DMS 273 treated with DMSO at 0.1 percent for 48 hours (cell line): Measurements from ENCODE around the gene USP34.
A peak's percentile ranks its signal among the peaks of the same experiment; 100 is the strongest.
"Not testable (repeated sequence)": the region's sequence is repeated elsewhere in the genome, so short reads cannot be mapped to it uniquely, and the experiment has no call there.

ENCODE experiments used
- DNase-seq: peaks from one replicate; lab custom pipeline; 2025; lab: John Stamatoyannopoulos, UW

Gene USP34

DNA sequence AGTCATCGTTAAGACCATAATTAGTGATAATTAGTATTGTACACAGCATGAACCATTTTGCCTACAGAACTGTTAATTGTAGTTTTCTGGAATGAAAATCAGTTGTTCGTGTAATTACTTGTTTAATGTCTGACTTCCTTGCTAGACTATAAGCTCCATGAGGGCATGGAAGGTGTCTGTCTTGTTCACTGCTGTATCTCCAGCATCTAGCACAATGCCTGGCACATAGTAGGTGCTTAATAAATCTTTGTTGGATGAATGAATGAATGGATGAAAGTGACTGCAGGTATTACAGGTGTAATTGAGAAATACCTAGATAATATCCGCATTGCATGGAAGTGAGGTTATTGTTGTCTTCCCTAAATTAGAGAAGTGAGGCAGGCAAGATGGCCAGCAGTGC lies 287.1 kb downstream of the USP34 start:
- no peak for DNase-seq

DNA sequence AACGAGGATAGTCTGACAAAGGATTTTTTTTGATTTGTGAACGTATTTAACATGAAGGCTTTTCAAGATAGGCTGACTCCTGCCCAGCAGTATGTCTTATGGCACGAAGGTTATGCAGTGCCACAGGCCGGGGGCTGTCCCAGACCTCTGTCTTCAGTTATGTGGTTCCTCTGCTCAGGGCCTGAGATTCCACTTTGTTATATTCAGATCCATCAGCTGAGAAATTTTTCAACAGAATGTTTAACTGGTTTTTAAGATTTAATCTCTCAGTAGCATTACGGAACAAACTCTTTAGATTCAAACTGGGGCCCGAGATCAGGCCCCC lies 288.9 kb downstream of the USP34 start:
- no peak for DNase-seq

DNA sequence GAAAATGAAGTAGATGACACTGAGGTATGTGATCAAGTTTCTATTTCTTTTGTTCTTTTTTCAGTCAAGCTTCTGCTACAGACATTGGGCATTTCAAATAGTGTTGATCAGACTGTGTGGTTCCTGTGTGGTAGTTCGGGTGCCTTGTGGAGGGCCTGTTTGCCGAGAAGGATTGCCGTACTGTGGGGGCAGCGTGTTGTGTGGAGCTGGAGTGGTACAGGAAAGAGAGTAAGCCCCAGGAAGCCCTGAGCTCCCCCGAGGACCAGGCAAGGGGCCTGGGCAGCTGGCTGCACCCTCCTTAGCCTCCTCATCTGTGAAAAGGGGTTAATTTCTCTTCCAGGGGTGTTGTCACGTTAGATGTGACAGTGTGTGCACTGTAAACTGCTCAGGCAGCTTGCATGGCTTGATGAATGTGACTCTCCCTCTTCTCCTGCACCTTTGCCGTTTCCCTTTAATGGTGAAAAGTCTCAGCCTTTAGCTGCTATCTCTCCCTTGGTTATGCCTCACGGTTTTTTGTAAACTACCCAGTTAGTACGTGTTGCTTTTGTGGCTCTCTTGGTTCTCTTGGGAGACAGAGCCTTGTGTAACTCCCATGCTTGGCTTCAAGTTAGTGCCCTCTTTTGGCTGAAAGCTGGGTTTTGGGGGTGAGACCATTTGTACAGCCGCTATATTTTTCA lies 289.4 kb downstream of the USP34 start:
- no peak for DNase-seq

DNA sequence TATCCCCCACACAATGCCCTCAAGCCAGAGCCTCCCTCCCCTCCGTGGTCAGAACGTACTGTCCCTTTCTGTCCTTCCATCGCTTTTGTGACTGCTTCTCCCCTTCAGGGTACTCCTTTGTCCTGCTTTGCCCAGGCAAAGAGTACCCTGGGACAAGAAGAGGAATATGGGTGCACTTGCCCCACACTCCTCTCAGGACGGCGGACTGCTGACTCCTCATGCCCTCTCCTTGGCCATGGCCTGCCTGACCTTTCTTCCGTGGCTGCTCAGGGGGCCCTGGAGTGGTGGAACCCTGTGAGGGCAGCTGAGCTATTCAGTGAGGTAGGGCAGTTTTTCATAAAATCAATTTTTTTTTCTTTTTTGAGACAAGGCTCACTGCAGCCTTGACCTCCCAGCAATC lies 290.2 kb downstream of the USP34 start:
- no peak for DNase-seq

DNA sequence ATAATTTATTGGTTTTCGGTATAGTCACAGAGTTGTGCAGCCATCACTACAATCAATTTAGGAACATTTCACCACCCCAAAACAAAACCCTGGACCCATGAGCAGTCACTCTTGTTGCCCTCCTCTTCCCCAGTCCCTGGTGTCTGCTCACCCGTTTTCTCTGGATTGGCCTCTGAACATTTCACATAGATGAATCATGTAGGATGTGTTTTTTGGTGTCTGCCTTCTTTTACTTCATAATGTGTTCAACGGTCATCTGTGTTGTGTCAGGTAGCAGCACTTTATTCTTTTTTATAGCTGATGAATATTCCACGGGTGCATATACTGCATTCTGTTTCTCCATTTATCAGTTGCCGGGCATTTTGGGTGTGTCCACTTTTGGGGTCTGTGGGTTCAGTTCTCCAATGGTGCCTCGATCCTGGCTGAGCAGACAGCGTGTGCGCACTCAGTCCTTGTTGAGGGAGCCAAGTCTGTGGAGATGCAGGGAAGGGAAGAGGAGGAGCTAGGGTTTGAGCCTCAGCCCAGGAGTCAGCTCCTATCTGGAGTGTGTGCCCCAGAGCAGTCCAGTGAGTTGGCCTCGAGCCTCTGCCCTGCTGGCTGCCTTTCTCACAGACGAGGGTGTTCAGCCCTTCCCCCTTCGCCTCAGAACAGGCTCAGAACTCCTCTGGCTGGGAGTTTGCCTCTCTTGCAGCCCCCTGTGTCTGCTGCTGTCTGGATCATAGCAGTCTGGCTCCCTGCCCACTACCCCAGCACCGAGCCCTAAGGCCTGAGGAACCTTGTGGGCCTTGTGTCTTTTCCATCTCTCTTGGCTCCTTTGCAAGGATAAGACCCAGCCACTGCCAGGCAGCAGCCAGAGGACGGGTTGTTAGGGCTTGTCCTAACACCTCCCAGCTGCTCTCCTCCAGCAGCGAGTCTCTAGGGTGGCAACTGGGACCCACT lies 290.9 kb downstream of the USP34 start:
- DNase-seq = no peak

DNA sequence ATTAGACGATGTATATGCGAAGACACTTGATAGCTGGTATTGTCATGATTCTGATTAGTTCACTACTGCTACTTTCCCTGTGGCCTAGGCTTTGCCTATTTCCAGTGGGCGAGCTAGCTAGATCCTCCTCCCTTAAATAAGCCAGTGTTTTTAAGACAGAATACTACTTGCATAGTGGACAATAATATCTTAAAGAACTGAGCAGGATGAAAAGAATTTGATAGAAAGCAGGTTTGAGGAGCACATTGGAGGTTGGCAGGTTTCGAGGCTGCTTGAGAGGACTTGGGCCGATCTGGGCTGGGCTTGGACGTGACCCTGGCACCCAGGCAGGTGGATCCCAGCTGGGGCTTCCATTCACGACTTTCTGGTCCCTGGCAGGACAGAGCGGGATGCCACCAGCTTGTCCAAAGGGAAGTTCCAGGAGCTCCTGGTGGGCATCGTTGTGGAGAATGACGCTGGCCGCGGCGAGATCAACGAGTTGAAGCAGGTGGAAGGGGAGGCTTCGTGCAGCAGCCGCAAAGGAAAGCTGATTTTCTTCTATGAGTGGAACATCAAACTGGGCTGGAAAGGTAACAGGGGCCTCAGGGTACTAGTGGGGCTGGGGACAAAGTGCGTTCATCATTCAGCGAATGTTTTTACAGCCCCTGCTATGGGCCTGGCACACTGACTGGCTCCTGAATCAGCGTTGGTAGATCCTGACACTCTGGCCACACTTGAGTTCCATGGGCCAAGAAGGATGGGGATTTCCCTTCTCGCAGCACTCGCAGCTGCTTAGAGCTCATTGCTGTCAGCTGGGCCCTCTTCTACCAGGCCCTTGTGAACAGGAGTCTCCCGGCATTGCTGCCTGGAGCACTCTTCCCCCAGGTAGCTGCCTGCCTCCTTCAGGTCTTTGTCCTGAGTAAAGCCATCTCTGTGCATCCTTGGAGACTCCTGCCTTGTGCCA lies 292.0 kb downstream of the USP34 start:
- DNase-seq = no peak

DNA sequence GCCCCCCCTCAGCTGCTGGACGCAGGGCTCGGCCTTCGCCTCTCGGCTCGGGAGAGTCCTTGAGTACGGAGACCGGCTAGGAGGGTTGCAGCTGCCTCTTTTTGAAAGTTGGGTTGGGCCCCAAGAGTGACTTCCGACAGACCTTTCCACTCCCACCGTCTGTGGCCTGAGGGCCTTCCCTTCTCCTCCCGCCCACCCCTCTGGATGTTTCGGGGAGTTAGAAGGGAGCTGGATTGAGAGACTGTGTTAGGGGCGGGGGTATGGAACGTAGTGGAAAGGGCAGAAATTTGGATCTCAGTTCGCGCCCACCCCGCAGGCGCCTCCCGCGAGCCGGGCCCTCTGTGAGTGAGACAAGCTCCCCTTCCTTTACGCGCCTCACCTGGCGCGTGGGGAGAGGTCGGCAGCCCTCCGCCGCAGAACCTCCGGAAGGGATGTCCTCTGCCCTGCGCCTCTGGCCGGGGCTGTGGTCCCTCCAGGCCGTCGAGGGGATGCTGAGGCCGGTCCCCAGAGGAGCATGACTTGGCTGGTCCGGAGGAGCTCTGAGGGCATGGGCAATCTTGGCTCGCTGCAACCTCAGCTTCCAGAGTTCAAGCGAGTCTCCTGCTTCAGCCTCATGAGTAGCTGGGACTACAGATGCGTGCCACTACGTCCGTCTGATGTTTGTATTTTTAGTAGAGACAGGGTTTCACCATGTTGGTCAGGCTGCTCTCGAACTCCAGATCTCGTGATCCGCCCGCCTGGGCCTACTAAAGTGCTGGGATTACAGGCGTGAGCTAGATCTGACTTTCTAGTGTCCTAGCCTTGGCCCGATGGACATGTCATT lies 292.9 kb downstream of the USP34 start:
- DNase-seq = no peak

DNA sequence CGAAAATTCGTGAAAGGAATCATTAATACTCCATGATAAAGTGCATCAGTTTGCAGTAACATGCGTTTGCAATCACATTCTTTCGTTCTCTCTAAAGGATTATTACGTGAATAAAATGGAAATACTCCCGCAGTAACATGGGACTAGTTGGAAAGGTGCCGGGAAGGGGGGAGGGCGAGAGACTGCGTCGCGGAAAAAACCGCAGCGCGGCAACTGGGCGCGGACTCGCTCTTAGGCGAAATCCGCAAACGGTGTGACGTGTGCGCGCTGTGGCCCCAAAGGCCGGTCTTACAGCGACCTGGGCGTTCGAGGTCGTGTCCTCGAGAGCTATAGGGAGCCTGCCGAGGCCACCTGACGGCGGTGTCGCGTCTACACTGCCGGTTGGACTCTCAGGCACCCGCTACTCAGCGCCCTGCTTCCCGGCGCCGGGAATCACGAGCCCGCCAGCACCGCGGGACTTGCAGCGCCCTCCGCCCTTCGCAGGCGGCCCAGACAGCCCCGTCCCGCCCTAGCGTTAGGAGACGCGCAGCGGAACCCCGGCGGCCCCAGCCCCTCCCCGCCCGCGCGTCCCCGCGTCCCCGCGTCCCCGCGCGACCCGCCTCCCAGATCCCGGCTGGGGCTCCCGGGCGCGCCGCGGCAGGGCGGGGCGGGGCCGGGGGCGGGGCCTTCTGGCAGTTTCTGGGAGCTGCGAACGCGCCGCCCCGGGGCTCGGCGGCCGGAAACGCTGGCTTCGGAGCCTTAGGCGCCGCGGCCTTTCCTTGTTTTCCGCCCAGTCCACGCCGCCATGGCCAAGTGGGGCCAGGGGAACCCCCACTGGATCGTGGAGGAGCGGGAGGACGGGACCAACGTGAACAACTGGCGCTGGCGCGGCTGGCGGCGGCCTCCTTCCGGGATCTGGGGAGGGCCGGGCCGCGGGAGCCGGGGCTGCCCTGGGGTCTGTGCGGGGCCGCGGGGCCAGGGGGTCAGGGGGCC lies 293.8 kb downstream of the USP34 start:
- DNase-seq = peak; percentile 67

DNA sequence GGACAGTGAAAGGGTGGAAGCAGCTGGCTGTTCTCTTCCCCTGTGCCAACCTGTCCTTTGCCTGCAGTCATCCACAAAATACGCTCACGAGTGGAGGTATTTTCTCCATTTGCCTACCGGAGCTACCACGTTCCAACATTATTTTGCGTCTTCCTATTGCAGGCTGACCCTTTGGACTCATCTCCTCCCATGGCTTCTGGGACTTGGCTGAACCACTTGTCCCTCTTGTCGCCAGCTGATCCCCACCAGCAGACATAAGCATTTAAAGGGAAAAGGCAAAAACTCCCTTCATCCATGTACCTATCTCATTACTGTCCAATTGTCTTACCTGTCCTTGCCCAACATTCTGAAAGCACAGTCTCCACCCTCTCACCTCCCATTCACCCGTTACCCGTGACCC lies 295.9 kb downstream of the USP34 start:
- DNase-seq = no peak

DNA sequence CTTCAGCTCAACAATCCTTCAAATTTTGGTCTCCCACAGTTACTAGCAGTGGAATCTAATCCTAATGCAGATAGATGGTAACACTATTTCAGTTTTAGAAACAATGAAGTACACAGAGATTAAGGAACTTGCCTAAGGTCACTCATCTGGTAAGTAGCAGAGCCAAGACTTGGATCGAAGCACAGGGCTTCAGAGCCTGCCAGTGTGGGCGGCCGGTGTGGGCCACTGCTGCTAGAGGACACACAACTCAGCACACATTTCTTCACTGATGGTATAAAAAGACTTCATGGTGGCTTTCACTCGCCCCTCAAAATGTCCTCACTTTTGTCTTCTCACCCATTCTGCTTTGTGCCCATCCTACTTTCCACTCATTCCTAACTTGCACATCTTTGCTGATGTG lies 297.8 kb downstream of the USP34 start:
- DNase-seq = no peak

DNA sequence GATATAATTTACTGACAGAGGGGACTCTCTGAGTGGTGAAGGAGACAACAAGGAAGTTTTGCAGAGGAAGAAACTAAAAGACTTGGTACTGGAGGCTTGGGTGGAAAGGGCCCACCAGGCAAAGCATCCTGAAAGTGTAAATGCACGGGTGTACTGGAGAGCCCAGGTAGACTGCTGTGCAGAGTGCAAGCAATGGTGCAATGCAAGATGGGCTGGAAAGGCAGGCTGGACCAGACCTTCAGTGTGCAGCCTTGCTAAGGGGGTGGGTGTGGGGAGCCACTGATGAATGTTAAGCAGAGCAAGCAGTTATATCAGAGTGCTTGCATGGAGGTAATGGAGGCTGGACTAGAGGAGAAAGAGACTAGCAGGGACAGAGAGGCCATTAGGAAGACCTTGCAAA lies 298.2 kb downstream of the USP34 start:
- DNase-seq = no peak

DNA sequence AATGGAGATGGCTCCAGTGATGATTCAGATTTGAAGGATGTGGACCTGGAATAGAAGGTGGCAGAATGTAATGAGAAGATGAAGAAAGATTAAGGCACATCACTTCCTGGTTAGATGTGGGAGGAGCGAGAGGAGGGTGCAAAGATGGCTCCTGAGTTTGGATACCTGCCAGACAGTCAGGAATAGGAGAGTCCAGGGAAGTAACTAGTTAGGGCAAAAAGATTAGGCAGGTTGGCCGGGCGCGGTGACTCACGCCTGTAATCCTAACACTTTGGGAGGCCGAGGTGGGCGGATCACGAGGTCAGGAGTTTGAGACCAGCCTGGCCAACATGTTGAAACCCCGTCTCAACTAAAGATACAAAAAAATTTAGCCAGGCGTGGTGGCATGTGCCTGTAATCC lies 303.3 kb downstream of the USP34 start:
- DNase-seq = no peak

DNA sequence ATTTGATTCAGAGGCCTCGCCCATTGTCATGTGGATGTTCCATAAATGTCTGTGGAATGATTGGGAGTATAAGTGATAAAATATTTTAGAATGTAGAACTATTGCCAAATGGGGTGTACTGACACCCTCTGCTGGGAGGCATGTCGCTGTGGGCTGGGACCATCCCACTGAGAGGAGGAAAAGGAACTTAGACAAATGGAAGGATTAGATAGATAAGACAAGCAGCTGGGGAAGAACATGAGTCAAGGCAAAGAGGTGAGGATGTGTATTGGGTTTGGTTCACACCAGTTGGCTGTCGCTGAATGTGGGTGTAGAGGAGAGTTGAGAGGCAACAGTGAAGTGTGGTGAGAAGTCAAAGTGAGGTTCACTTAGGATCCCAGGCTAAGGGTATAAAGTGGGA lies 304.9 kb downstream of the USP34 start:
- no peak for DNase-seq

DNA sequence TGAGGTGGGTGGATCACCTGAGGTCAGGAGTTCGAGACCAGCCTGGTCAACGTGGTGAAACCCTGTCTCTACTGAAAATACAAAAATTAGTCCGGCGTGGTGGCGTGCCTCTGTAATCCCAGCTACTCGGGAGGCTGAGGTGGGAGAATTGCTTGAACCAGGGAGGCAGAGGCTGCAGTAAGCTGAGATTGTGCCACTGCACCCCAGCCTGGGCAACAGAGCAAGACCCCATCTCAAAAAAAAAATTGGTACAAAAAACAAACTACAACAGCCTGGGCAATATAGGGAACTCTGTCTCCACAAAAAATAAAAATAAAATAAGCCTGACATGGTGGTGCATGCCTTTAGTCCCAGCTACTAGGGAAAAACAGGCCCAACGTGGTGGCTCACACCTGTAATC lies 305.8 kb downstream of the USP34 start:
- not testable (repeated sequence) for DNase-seq

DNA sequence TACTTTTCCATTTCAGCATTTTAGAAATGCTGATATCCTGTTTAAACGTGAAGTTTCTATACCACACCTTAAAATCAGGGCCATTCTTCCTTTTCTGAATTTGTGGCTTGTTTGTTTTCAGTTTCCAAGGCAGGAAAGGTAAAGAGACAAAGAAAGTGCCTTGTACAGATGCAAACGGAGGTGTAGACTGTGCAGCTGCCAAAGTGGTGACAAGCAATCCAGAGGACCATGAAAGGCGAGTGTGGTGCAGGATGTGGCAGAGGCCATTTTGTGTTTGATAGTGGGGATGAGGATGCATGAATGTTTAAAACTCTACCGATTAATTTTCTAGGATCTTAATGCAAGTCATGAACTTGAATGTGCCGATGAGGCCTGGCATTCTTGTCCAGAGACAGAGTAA lies 308.2 kb downstream of the USP34 start:
- DNase-seq = no peak

DNA sequence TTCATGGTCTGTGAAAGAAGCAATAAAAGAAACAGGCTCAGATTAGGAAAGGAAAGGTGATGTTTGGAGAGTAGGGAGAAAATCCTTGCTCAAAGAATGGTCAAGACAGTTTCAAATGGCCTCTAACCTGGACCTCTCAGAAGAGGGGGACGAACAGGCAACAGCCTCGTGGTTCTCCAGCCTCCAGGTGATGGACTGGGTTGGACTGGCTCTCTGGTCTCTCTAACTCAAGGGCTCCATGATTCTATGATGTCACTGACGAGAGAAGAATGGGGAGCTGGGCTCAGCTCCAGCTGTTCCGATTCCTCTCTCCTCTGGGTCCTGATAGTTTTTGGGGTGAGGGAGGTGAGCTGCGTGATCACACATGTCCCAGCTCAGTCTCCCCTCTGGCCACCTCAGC lies 309.0 kb downstream of the USP34 start, which contains the start of gene C2orf74:
C2orf74 (plus strand) TSS at position 301 of the 400 bp plus-strand sequence. CDS start 327 bp downstream, outside the sequence.
- DNase-seq = no peak

DNA sequence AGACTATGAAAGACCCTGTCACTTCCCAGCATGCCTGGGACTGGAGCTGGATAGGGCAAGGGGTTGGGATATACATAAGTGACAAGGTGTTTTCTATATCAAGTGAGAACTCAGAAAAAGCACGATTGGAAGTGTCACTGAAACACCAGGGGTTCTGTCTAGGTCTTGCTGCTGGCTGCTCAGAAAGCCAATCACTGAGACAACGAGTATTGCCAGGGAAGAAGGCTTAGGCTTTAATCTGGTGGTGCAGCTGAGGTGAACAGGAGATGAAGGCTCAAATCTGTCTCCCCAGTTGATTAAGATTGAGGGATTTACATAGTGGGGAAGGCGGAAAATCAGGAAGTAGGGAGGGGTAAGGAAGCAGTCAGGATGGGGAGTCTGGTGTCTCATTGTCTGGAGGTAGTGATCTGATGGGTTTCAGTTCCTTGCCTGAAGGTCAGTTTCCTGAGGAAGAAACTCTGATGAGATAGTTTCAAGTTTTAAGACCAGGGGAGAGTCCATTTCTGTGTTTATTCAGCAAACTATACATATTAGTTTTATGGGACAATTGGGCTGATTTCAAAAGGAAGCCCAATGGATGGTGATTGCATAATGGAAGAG lies 312.4 kb downstream of the USP34 start:
- no peak for DNase-seq

DNA sequence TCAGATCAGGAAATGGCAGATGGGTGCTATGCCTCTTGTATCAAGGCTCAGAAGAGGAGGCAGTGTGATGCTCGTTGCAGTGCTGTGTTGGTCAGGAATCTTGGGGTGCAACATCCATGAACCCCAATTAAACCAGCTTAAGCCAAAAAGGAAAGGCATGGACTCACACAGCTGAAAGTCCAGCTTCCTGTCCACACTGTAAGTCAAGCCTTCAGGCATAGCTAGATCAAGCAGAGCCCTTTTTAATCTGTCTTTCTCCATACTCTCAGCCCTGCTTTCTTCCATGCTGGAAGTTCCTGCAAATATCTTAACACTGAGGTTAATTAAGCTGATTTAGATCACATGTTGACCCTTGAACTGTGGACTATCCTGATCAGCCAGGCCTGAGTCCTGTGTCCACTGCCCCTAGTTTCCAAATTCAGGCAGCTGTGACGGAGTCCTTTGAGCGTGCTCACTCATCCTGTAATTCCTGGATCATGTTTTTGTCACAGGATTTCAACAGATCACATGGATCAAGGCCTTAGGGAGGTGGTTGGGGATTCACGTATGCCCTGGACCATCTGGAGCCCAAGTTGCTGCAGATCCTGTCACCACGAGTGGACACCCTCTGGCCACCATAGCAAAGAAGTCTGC lies 313.4 kb downstream of the USP34 start:
- DNase-seq = no peak

DNA sequence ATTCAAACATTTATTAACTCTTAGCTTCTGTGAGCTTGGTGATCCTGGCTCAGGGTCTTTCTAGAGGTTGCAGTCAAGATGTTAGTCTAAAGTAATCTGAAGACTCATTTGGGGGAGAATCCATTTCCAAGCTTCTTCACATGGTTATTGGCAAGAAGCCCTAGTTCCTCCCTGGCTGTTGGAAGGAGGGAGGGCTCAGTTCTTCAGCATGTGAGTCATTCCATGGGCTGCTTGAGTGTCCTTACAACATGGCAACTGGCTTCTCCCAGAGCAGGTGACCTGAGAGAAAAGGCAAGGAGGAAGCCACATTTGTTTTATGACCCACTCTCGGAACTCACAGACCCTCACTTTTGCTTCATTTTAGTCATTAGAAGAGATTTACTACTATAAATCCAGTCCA lies 319.5 kb downstream of the USP34 start:
- no peak for DNase-seq
